NCI-H2196 treated with DMSO at 0.1 percent for 48 hours (cell line): ENCODE measurements around the gene MAGI3.
A peak's percentile ranks its signal among the peaks of the same experiment; 100 is the strongest.
"Not testable (repeated sequence)": the region's sequence is repeated elsewhere in the genome, so short reads cannot be mapped to it uniquely, and the experiment has no call there.

Experiments used
- DNase-seq: peaks from one replicate; lab custom pipeline; 2025; ENCODE audit not compliant: unreplicated experiment; lab: John Stamatoyannopoulos, UW

Gene MAGI3

GRCh38 chr1:113439277-113439670 lies 49.0 kb downstream of the MAGI3 start:
- no peak for DNase-seq

- no peak for DNase-seq
Measured at GRCh38 chr1:113442131-113442530, 51.8 kb downstream of the MAGI3 start.

GRCh38 chr1:113444857-113445256 lies 54.5 kb downstream of the MAGI3 start:
- DNase-seq: no peak

GRCh38 chr1:113451710-113452109 lies 61.4 kb downstream of the MAGI3 start:
- DNase-seq: no peak

GRCh38 chr1:113452921-113453770 lies 62.8 kb downstream of the MAGI3 start:
- DNase-seq: peak; percentile 30

- no peak for DNase-seq
Measured at GRCh38 chr1:113453771-113454083, 63.4 kb downstream of the MAGI3 start.

- no peak for DNase-seq
Measured at GRCh38 chr1:113455374-113455773, 65.1 kb downstream of the MAGI3 start.

GRCh38 chr1:113456967-113457366 lies 66.7 kb downstream of the MAGI3 start:
- DNase-seq: peak; percentile 65

- no peak for DNase-seq
Measured at GRCh38 chr1:113459279-113459678, 69.0 kb downstream of the MAGI3 start.

- no peak for DNase-seq
Measured at GRCh38 chr1:113467991-113468390, 77.7 kb downstream of the MAGI3 start.

GRCh38 chr1:113478427-113479195 lies 88.3 kb downstream of the MAGI3 start:
- not testable (repeated sequence) for DNase-seq

GRCh38 chr1:113479713-113480676 lies 89.7 kb downstream of the MAGI3 start:
- DNase-seq: no peak

GRCh38 chr1:113485131-113485530 lies 94.8 kb downstream of the MAGI3 start:
- not testable (repeated sequence) for DNase-seq

GRCh38 chr1:113488576-113489177 lies 98.4 kb downstream of the MAGI3 start:
- DNase-seq: no peak

- DNase-seq: no peak
Measured at GRCh38 chr1:113490384-113490783, 100.1 kb downstream of the MAGI3 start.

- DNase-seq: no peak
Measured at GRCh38 chr1:113493533-113493932, 103.2 kb downstream of the MAGI3 start.

- DNase-seq: no peak
Measured at GRCh38 chr1:113505357-113505756, 115.0 kb downstream of the MAGI3 start.

GRCh38 chr1:113507552-113508214 lies 117.4 kb downstream of the MAGI3 start:
- no peak for DNase-seq

GRCh38 chr1:113508364-113509164 lies 118.2 kb downstream of the MAGI3 start:
- no peak for DNase-seq
